ENCODE data around the gene GGT5.
"Not testable (repeated sequence)": the region's sequence is repeated elsewhere in the genome, so short reads cannot be mapped to it uniquely, and the experiment has no call there.

Gene GGT5

GRCh38 chr22:24264329-24264896 lies 19.5 kb upstream of the GGT5 start:
- H3K9ac ChIP-seq (ENCODE audit: low read length in 5 of 5); H3K4me1 ChIP-seq (ENCODE audit: control insufficient read depth in 5 of 5, insufficient read depth in 5 of 5, low read length in 5 of 5); H3K4me3 ChIP-seq (ENCODE audit: low read depth in 1 of 5, low read length in 5 of 5); H3K27ac ChIP-seq (ENCODE audit: low read depth, low read length); H3K27me3 ChIP-seq (ENCODE audit: control insufficient read depth in 5 of 5, insufficient read depth in 4 of 5, low read length in 5 of 5); H3K36me3 ChIP-seq (ENCODE audit: control insufficient read depth in 5 of 5, insufficient read depth in 5 of 5, low read length in 5 of 5); H3K9me3 ChIP-seq (ENCODE audit: control insufficient read depth in 5 of 5, low read length in 5 of 5): not testable (repeated sequence)

GRCh38 chr22:24263479-24263878 lies 18.6 kb upstream of the GGT5 start:
- not testable (repeated sequence) for H3K36me3 ChIP-seq (ENCODE audit: control insufficient read depth in 5 of 5, insufficient read depth in 5 of 5, low read length in 5 of 5); H3K27ac ChIP-seq (ENCODE audit: low read depth, low read length); H3K27me3 ChIP-seq (ENCODE audit: control insufficient read depth in 5 of 5, insufficient read depth in 4 of 5, low read length in 5 of 5); H3K9ac ChIP-seq (ENCODE audit: low read length in 5 of 5); H3K4me3 ChIP-seq (ENCODE audit: low read depth in 1 of 5, low read length in 5 of 5); H3K9me3 ChIP-seq (ENCODE audit: control insufficient read depth in 5 of 5, low read length in 5 of 5); H3K4me1 ChIP-seq (ENCODE audit: control insufficient read depth in 5 of 5, insufficient read depth in 5 of 5, low read length in 5 of 5)

- H3K27me3 ChIP-seq (ENCODE audit: control insufficient read depth in 5 of 5, insufficient read depth in 4 of 5, low read length in 5 of 5); H3K9ac ChIP-seq (ENCODE audit: low read length in 5 of 5); H3K27ac ChIP-seq (ENCODE audit: low read depth, low read length); H3K9me3 ChIP-seq (ENCODE audit: control insufficient read depth in 5 of 5, low read length in 5 of 5); H3K4me1 ChIP-seq (ENCODE audit: control insufficient read depth in 5 of 5, insufficient read depth in 5 of 5, low read length in 5 of 5); H3K36me3 ChIP-seq (ENCODE audit: control insufficient read depth in 5 of 5, insufficient read depth in 5 of 5, low read length in 5 of 5); H3K4me3 ChIP-seq (ENCODE audit: low read depth in 1 of 5, low read length in 5 of 5): not testable (repeated sequence)
Observed at GRCh38 chr22:24262185-24262749, 17.4 kb upstream of the GGT5 start.

- not testable (repeated sequence) for H3K9ac ChIP-seq (ENCODE audit: low read length in 5 of 5); H3K27ac ChIP-seq (ENCODE audit: low read depth, low read length); H3K27me3 ChIP-seq (ENCODE audit: control insufficient read depth in 5 of 5, insufficient read depth in 4 of 5, low read length in 5 of 5); H3K36me3 ChIP-seq (ENCODE audit: control insufficient read depth in 5 of 5, insufficient read depth in 5 of 5, low read length in 5 of 5); H3K4me1 ChIP-seq (ENCODE audit: control insufficient read depth in 5 of 5, insufficient read depth in 5 of 5, low read length in 5 of 5); H3K4me3 ChIP-seq (ENCODE audit: low read depth in 1 of 5, low read length in 5 of 5); H3K9me3 ChIP-seq (ENCODE audit: control insufficient read depth in 5 of 5, low read length in 5 of 5)
Observed at GRCh38 chr22:24259459-24259858, 14.6 kb upstream of the GGT5 start.

GRCh38 chr22:24256736-24257135 lies 11.9 kb upstream of the GGT5 start:
- H3K9me3 ChIP-seq (ENCODE audit: control insufficient read depth in 5 of 5, low read length in 5 of 5); H3K9ac ChIP-seq (ENCODE audit: low read length in 5 of 5); H3K36me3 ChIP-seq (ENCODE audit: control insufficient read depth in 5 of 5, insufficient read depth in 5 of 5, low read length in 5 of 5); H3K27me3 ChIP-seq (ENCODE audit: control insufficient read depth in 5 of 5, insufficient read depth in 4 of 5, low read length in 5 of 5); H3K27ac ChIP-seq (ENCODE audit: low read depth, low read length); H3K4me1 ChIP-seq (ENCODE audit: control insufficient read depth in 5 of 5, insufficient read depth in 5 of 5, low read length in 5 of 5); H3K4me3 ChIP-seq (ENCODE audit: low read depth in 1 of 5, low read length in 5 of 5): not testable (repeated sequence)

GRCh38 chr22:24256136-24256535 lies 11.3 kb upstream of the GGT5 start:
- H3K9me3 ChIP-seq (ENCODE audit: control insufficient read depth in 5 of 5, low read length in 5 of 5); H3K9ac ChIP-seq (ENCODE audit: low read length in 5 of 5): not testable (repeated sequence)

GRCh38 chr22:24253126-24253525 lies 8.2 kb upstream of the GGT5 start:
- H3K27me3 ChIP-seq (ENCODE audit: control insufficient read depth in 5 of 5, insufficient read depth in 4 of 5, low read length in 5 of 5); H3K9me3 ChIP-seq (ENCODE audit: control insufficient read depth in 5 of 5, low read length in 5 of 5); H3K4me3 ChIP-seq (ENCODE audit: low read depth in 1 of 5, low read length in 5 of 5); H3K36me3 ChIP-seq (ENCODE audit: control insufficient read depth in 5 of 5, insufficient read depth in 5 of 5, low read length in 5 of 5); H3K4me1 ChIP-seq (ENCODE audit: control insufficient read depth in 5 of 5, insufficient read depth in 5 of 5, low read length in 5 of 5); H3K9ac ChIP-seq (ENCODE audit: low read length in 5 of 5); H3K27ac ChIP-seq (ENCODE audit: low read depth, low read length): not testable (repeated sequence)

More at GRCh38 chr22:24256136-24256535, 11.3 kb upstream of the GGT5 start:
- not testable (repeated sequence) for H3K27me3 ChIP-seq (ENCODE audit: control insufficient read depth in 5 of 5, insufficient read depth in 4 of 5, low read length in 5 of 5); H3K27ac ChIP-seq (ENCODE audit: low read depth, low read length); H3K4me3 ChIP-seq (ENCODE audit: low read depth in 1 of 5, low read length in 5 of 5); H3K36me3 ChIP-seq (ENCODE audit: control insufficient read depth in 5 of 5, insufficient read depth in 5 of 5, low read length in 5 of 5); H3K4me1 ChIP-seq (ENCODE audit: control insufficient read depth in 5 of 5, insufficient read depth in 5 of 5, low read length in 5 of 5)

GRCh38 chr22:24251286-24251685 lies 6.4 kb upstream of the GGT5 start:
- H3K4me1 ChIP-seq (ENCODE audit: control insufficient read depth in 5 of 5, insufficient read depth in 5 of 5, low read length in 5 of 5), result peaks cover 3 to 17% (median 12%) of the 10 kb centered on the region in 5 donors
- not testable (repeated sequence) for H3K4me3 ChIP-seq (ENCODE audit: low read depth in 1 of 5, low read length in 5 of 5); H3K27me3 ChIP-seq (ENCODE audit: control insufficient read depth in 5 of 5, insufficient read depth in 4 of 5, low read length in 5 of 5); H3K9me3 ChIP-seq (ENCODE audit: control insufficient read depth in 5 of 5, low read length in 5 of 5); H3K27ac ChIP-seq (ENCODE audit: low read depth, low read length); H3K9ac ChIP-seq (ENCODE audit: low read length in 5 of 5); H3K36me3 ChIP-seq (ENCODE audit: control insufficient read depth in 5 of 5, insufficient read depth in 5 of 5, low read length in 5 of 5)

GRCh38 chr22:24249413-24249812 lies 4.5 kb upstream of the GGT5 start:
- not testable (repeated sequence) for H3K4me3 ChIP-seq (ENCODE audit: low read depth in 1 of 5, low read length in 5 of 5); H3K36me3 ChIP-seq (ENCODE audit: control insufficient read depth in 5 of 5, insufficient read depth in 5 of 5, low read length in 5 of 5); H3K27ac ChIP-seq (ENCODE audit: low read depth, low read length); H3K9ac ChIP-seq (ENCODE audit: low read length in 5 of 5); H3K9me3 ChIP-seq (ENCODE audit: control insufficient read depth in 5 of 5, low read length in 5 of 5); H3K27me3 ChIP-seq (ENCODE audit: control insufficient read depth in 5 of 5, insufficient read depth in 4 of 5, low read length in 5 of 5)
- H3K4me1 ChIP-seq (ENCODE audit: control insufficient read depth in 5 of 5, insufficient read depth in 5 of 5, low read length in 5 of 5), result peaks cover 6 to 32% (median 25%) of the 10 kb centered on the region in 5 donors

GRCh38 chr22:24248611-24249010 lies 3.7 kb upstream of the GGT5 start:
- H3K27me3 ChIP-seq (ENCODE audit: control insufficient read depth in 5 of 5, insufficient read depth in 4 of 5, low read length in 5 of 5); H3K27ac ChIP-seq (ENCODE audit: low read depth, low read length); H3K36me3 ChIP-seq (ENCODE audit: control insufficient read depth in 5 of 5, insufficient read depth in 5 of 5, low read length in 5 of 5): not testable (repeated sequence)

More at GRCh38 chr22:24248611-24249010, 3.7 kb upstream of the GGT5 start:
- H3K9ac ChIP-seq (ENCODE audit: low read length in 5 of 5); H3K4me3 ChIP-seq (ENCODE audit: low read depth in 1 of 5, low read length in 5 of 5); H3K9me3 ChIP-seq (ENCODE audit: control insufficient read depth in 5 of 5, low read length in 5 of 5): not testable (repeated sequence)
- peaks cover 6 to 39% (median 30%) of the 10 kb centered on the region in 5 donors for H3K4me1 ChIP-seq (ENCODE audit: control insufficient read depth in 5 of 5, insufficient read depth in 5 of 5, low read length in 5 of 5)

Measured in subcutaneous abdominal adipose tissue (tissue), 5 donors.